Activated naive CD4-positive, alpha-beta T cell treated with anti-CD3 and anti-CD28 coated beads, Interleukin-2, amount 50 U/mL, for 72 hours (primary cell): ENCODE results near the gene BCL2L11. TPM values are rescaled to one million over a fixed set of nuclear protein-coding genes. Genes with fewer than 3 reads are reported as not detected.
A peak's percentile ranks its signal among the peaks of the same experiment; 100 is the strongest.

Experiments
- ATAC-seq, 2 donors: fragments of 150-1000 bp; cut with Tn5 transposase; 2 replicates each; pipeline ENCODE4 v1.10.0; 2021; ENCODE audit warnings: mild to moderate bottlenecking in 2 of 2, moderate library complexity in 2 of 2
- DNase-seq, 2 donors: peaks; one replicate each; pipeline ENCODE4 v3.0.0; 2021 to 2022; ENCODE audit warnings: low spot score in 2 of 2
- H3K27ac Mint-ChIP-seq, 2 donors: one replicate each; pipeline ENCODE4 v1.8.0; 2022; ENCODE audit warnings: mild to moderate bottlenecking in 2 of 2, mixed read lengths in 2 of 2
- H3K36me3 Mint-ChIP-seq, 2 donors: one replicate each; pipeline ENCODE4 v1.8.0; 2022; ENCODE audit warnings: mixed read lengths in 2 of 2
- H3K9me3 Mint-ChIP-seq, 2 donors: one replicate each; pipeline ENCODE4 v1.8.0; 2022; ENCODE audit warnings: mixed read lengths in 2 of 2
- total RNA-seq, 2 donors: library from RNA; stranded (reverse); gene quantifications; one replicate each; pipeline ENCODE4 v1.2.3, GENCODE V29; 2022

BCL2L11 gene
- total RNA-seq, 2 donors from 2014 or later = 11.0 to 40.2 TPM

DNA sequence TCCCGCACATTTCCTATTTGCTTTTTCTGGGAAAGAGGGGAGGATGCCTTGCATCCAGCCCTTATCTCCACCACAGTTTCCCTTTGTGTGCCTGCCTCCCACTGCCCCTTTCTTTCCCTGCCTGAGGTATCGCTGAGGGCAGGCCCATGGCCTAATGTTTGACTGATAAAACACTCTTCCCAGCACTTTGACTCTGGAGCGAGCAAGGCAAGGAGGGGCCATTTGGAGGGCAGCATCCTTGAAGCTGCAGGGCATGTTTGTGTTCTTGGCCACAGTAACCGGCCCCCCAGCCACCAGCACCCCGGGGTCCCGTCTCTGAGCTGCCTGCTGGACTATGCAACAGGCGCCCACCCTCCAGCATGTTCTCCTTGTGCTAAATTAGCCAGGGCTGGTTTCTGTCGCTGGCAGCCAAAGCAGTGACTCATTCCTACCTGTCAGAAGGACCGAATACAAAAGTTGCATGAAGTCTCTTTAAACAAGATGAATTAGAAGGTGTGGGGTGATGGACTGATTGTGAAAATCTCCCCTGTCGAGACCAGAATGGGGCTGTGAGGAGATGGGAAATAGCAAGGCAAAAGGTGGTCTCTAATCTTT is 50.7 kb downstream of the BCL2L11 start:
- Mint-ChIP-seq H3K9me3 (no peaks in the 10 kb centered on the region), H3K27ac (no peak overlapping the region), H3K36me3 (no peaks in the 10 kb centered on the region)
- no peak for ATAC-seq
- DNase-seq = no peak

DNA sequence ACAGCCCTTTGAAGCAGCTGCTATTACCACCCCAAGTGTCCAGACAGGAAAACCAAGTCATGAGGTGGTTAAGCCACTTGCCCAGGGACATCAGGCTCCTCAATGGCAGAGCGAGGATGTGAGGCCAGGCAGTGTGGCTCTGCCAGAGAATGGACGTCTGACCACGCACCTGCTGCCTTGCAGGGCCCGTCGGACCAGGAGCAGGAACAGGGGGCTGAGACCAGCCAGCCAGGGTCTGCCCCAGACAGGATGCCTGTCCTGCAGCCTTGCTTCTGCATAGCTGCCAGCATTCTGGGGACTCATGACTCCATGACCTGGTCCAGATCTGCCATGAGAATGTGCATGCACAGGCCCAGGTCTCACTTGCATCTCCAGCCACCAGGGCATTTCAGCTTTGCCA is 52.0 kb downstream of the BCL2L11 start:
- Mint-ChIP-seq H3K27ac (no peak overlapping the region), H3K36me3 (no peaks in the 10 kb centered on the region), H3K9me3 (no peaks in the 10 kb centered on the region)
- no peak for DNase-seq
- no peak for ATAC-seq

DNA sequence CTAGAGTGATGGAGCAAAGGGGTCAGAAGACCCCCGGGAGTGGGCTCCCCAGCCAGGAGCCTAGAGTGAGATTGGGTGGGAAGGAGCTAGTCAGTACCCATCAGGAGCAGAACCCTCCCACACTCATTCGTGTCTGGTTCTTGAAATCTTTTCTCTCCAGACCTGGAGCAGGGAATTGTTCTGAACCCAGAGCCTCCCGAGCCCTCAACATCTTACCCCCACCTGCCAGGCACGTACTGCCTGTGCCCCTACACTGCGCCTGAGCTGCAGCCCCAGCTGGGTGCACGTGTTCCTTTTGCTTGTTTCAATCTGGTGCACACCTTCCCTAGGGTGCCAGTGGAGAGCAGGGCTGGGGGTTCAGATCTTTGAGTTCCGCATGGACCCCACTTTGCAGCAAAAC is 52.6 kb downstream of the BCL2L11 start:
- no peak for ATAC-seq
- no peak for DNase-seq
- no peaks in the 10 kb centered on the region for H3K9me3 Mint-ChIP-seq
- H3K27ac Mint-ChIP-seq = no peak overlapping the region
- no peaks in the 10 kb centered on the region for H3K36me3 Mint-ChIP-seq

DNA sequence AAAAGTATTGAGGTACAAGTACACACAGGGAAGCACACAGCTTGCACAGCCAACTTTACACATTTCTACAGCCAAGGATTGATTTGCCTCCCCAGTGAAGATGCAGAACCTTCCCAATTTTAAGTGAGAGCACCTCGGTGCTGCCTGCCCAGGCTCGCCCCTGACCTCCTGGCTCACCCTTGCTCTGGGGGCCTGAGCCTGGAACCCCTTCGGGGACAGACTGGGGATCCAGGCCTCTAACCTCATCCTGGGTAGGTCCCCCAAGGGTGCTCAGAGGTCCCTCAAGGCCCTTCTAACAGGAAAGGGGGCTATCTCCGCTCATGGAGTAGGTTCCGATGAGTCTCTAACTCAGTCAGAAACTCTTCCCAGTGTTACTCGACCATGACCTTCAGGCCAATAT is 53.1 kb downstream of the BCL2L11 start:
- DNase-seq = no peak
- Mint-ChIP-seq H3K36me3 (no peaks in the 10 kb centered on the region), H3K9me3 (no peaks in the 10 kb centered on the region), H3K27ac (no peak overlapping the region)
- ATAC-seq = no peak

DNA sequence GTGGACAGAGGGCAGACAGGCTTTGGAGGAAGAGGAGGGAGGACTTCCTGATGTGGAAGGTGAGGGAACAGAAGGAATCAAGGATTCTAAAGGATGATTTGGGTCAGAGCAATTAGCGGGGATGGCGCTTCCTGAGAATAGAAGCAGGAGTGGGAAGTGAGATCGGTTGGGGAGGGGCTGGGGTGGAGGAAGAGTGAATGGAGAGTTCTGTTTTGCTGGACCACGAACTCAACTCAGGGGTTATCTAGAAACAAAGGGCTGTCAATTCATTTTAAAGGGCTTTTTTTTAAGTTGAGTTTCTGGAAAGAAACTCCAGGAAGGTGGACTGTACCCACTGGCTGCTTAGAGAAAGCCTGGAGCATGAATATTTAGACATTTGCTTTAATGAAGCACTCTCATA is 54.9 kb downstream of the BCL2L11 start:
- no peak overlapping the region for H3K27ac Mint-ChIP-seq
- ATAC-seq = no peak

DNA sequence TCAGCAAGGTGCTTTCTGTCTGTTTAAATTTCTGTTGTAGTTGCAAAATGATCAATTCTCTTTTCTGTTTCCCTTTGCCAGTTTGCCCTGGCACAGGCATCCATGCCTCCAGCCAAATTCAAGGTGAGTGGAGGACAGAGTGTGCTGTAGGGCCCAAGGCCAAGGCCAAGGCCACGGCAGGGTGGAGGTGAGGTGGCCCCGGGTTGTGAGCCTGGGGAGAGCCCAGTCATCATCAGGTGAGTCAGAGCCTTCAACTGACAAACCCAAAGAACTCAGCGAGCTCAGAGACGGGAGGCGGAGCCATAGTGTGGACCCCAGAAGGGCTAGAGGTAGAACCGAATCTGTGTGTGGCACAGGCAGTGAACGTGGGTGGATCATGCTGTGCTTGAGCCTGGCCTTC is 55.7 kb downstream of the BCL2L11 start:
- ATAC-seq (no peak), DNase-seq (no peak)
- H3K27ac Mint-ChIP-seq = no peak overlapping the region
- H3K36me3 Mint-ChIP-seq = no peaks in the 10 kb centered on the region
- H3K9me3 Mint-ChIP-seq = no peaks in the 10 kb centered on the region

More for the DNA sequence above, 54.9 kb downstream of the BCL2L11 start:
- Mint-ChIP-seq H3K36me3 (no peaks in the 10 kb centered on the region), H3K9me3 (no peaks in the 10 kb centered on the region)
- no peak for DNase-seq

DNA sequence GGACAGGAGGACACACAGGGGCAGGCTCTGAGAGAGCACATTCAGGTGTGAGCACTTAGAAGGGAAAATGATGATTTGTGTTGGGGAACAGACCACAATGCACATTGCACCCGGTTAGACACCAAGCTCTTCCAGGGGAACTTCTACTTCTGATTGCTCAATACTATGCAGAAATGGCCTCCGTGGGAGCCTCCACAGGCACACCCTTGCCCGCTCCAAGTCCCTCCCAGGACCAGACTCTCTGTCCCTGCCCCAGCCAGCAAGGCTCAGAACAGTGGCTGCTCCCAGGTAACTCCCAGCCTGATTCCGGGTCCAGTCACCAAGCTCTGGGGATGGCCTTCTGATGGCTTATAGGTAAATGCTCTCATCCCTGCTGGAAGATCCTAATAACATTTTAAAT is 56.2 kb downstream of the BCL2L11 start:
- no peak for DNase-seq
- Mint-ChIP-seq H3K36me3 (no peaks in the 10 kb centered on the region), H3K27ac (no peak overlapping the region), H3K9me3 (no peaks in the 10 kb centered on the region)
- ATAC-seq = no peak

DNA sequence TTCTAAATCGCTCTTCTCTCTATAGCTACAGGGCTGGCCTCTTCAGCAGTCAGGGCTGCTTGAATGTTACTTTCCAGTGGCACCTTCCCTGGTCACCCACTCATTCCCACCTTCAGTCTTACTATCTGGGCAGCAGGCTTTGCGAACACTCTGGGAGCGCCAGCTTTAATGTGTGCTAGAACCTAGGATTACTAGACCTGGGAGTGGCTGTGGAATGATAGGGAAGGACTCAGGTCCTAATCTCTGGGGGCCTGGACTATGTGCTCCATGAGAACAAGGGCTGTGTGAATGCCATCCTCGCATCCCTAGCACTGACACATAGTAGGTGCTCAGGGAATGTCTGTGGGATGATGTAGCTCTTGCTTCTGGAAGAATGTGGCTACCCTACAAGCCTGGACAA is 57.6 kb downstream of the BCL2L11 start:
- Mint-ChIP-seq H3K36me3 (no peaks in the 10 kb centered on the region), H3K27ac (no peak overlapping the region), H3K9me3 (no peaks in the 10 kb centered on the region)
- no peak for ATAC-seq
- DNase-seq = no peak

DNA sequence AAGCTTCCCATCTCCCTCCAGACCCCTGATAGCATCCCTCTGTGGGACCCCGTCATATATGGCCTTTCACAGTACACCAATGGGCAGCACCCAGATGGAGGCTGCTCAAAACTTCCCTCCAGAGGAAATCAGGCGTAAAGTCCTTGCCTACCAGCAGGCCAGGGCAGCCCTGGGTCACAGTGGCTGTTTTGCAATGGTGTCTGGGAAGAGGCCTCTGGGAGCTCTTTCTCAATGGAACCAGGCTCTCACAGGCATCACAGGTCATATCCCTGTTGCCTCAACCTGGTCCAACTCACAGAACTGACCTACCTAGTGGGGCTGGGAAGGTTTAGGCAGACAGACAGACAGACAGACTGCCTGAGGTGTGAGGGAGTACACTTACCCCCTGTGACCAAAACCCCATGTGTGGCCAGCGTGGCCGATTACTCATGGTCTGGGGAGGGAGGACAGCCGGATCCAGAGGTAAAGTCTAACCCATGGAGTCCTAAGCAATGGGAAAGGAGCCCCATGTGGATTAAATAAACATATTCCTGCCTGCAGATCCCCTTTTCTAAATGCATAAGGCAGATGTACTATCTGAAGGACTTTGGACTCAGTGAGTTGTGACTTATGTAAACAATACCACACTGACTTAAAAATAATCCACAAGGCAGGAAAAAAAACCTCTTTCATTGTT is 58.2 kb downstream of the BCL2L11 start:
- ATAC-seq = no peak

DNA sequence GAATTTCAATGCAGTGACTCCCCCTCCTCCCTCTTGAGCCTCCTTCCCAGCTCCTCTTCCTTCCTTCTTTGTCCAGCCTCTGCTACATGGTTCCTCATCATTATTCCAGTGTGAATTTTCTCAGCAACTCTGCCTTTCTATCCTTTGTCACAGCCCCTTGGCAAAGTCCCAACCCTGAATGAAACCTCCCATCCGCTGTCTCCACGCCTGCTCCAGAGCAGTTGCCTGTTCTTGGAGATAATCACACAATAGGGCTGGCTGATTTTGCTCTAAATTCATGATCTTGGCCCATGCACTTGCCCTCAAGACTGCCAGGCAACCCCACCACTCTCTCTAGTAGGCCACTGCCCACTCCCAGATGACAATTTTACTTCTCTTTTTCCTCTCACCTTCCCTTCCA is 61.4 kb downstream of the BCL2L11 start:
- no peak for ATAC-seq
- no peaks in the 10 kb centered on the region for H3K9me3 Mint-ChIP-seq
- H3K27ac Mint-ChIP-seq = no peak overlapping the region
- no peaks in the 10 kb centered on the region for H3K36me3 Mint-ChIP-seq
- no peak for DNase-seq

More for the DNA sequence above, 58.2 kb downstream of the BCL2L11 start:
- H3K9me3 Mint-ChIP-seq = no peaks in the 10 kb centered on the region
- DNase-seq = no peak
- no peak overlapping the region for H3K27ac Mint-ChIP-seq
- H3K36me3 Mint-ChIP-seq = no peaks in the 10 kb centered on the region

DNA sequence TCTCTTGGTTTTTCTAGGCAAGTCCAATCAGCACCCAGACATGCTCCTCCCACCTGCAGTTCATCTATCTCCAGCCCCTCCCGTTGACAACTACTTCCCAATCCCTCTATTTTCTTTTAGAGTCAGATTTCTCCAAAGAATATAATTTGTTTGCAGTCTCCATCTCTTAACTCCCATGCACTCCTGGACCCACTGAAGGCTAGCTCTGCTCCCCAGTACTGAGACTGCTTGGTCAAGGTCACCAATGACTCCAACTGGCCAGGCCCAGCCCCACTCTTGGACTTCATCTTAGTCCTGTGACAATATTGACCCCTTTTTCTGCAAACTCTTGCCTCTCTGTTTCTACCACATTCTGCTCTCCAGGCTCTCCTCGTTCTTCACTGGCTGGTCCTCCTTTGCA is 62.0 kb downstream of the BCL2L11 start:
- Mint-ChIP-seq H3K36me3 (no peaks in the 10 kb centered on the region), H3K9me3 (no peaks in the 10 kb centered on the region), H3K27ac (no peak overlapping the region)
- no peak for DNase-seq
- no peak for ATAC-seq

DNA sequence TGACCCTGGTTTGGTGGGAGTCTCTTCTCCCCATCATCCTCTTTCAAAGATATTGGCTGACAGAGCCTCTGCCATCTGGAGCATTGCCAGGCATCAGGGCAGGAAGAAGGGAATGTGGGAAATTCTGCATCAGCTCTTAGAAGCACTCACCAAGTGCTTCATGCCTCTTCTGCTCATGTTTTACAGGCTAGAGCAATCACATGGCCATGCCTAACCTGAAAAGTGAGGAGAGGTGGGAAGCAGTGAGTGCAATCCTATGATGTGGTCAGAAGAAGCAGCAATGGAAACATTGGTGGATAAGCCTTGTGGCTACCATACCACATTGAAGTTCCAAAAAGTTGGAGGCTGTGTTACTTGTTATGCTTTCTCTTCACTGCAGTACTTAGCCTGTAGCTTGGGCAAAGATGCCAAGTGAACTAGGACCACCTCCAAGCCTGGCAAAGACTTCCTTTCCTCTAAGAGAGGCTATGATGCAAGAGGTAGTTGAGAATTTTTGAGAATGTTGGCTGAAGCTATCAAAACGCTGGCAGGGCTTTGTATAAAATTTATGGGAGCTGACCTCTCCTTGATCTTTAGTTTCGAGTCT is 64.1 kb downstream of the BCL2L11 start:
- DNase-seq (no peak), ATAC-seq (no peak)
- H3K36me3 Mint-ChIP-seq = no peaks in the 10 kb centered on the region
- no peaks in the 10 kb centered on the region for H3K9me3 Mint-ChIP-seq
- H3K27ac Mint-ChIP-seq = no peak overlapping the region

DNA sequence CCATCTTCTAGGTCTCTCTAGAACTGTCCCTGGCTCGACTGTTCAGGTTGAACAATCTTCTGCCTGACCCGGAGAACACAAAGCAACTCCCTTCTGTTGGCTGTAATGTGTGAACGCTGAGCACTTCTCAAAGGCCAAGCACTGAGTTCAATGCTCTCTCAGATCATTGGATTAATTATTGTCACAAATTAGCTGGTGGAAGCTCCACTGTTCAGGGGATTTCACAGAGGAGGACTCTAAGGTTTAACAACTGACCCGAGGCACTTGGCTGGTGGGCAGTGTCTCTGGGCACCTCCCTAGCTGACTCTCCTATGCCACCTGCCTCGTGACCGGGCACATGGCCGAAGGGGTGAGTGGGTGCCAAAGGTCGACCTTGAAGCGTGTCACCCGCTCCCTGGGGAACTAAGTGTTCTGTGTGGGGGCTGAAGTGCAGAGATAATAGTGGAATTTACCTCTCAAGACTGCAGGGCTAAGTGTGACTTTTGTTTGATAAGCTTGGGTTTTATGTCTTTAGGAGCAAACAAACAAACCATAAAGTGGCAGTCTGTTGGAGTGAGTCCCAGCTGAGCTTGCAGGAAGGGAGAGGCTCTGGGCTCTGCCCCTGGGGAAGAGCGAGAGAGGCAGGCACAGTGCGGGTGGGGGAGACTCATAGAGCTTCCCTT is 64.8 kb downstream of the BCL2L11 start:
- no peak overlapping the region for H3K27ac Mint-ChIP-seq
- no peaks in the 10 kb centered on the region for H3K9me3 Mint-ChIP-seq
- ATAC-seq = no peak

DNA sequence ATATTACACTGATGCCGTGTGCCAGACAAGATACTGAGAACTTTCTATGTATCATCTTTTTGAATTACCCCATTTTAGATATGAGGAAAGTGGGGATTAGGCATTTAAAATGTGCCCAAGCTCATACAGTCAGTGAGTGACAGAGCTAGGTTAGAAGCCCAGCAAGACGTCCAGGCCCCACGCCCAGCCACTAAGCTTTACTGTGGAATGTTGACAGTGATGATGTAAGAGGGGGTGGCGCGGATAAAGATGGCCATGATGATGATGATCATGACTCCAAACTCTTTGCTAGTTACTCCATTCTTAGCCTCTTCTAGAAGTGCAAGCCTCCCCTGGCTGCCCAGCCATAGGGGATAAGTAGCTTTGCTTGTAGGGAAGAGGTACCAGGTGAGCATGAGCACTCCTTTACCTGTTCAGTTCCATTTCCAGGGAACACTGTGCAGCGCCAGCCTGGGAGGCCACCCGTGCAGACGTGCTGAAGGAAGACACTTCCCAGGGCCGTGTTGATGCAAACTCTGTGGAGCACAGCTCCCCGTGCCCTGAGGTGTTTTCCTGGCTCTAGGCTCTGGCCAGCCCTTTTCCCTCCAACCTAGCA is 65.5 kb downstream of the BCL2L11 start:
- Mint-ChIP-seq H3K27ac (no peak overlapping the region), H3K36me3 (no peaks in the 10 kb centered on the region), H3K9me3 (no peaks in the 10 kb centered on the region)
- ATAC-seq (no peak), DNase-seq (peak in 1 of 2 donors; percentile 38)

More for the DNA sequence above, 64.8 kb downstream of the BCL2L11 start:
- H3K36me3 Mint-ChIP-seq = no peaks in the 10 kb centered on the region
- no peak for DNase-seq

DNA sequence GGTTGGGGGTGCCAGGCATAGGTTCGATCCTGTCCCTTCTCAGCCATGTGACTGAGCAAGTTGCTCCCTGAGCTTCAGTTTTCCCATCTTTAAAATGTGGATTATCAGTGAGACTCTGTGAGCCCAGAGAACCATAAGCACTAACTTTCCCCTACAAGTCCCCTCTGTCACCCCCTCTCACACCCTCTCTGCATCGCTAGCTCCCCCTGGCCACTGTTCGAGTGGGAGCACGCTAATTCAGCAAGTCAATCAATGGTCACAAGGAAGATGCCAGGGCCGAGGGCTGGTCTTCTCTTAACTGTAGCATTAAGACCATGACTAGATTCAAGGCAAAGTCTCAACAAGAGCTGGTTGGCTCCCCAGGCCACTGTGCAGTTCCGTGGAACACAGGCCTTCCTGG is 66.2 kb downstream of the BCL2L11 start:
- no peak for DNase-seq
- Mint-ChIP-seq H3K36me3 (no peaks in the 10 kb centered on the region), H3K9me3 (no peaks in the 10 kb centered on the region), H3K27ac (no peak overlapping the region)
- no peak for ATAC-seq

DNA sequence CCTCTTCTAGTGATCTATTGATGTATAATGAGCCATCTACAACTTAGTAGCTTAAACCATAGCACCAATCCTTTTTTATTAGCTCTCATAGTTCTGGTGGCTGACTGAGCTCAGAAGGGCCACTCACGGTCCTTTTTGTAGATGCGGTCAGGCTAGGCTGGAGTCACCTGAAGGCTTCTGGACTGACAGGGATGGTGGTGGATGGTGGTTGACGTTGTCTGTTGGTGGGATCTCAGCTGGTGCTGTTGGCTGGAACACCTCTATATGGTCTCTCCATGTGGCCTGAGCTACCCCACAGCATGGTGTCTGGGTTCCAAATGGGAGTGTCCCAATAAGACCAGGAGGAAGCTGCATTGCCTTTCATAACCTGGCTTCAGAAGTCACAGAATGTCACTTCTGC is 68.0 kb downstream of the BCL2L11 start:
- Mint-ChIP-seq H3K36me3 (no peaks in the 10 kb centered on the region), H3K9me3 (no peaks in the 10 kb centered on the region), H3K27ac (no peak overlapping the region)
- no peak for ATAC-seq
- peak in 1 of 2 donors; percentile 35 for DNase-seq

DNA sequence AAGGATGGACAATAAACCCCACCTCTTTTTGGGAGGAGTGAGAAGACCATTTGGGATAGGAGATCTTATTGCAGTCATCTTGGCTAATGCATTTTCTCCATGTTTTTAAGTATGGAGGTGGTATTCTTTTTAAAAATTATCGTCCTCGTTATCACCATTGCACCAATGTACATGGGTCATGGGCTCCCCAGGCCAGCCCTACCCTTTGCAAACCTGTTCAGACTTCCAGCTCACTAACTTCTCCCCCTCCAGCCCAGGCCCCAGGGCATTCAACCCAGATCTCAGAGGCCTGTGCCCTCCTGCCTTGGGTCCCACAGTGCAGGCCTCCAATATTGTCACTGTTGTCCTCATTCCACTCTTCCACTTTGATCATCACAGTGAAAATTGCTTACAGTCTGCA is 68.4 kb downstream of the BCL2L11 start:
- Mint-ChIP-seq H3K9me3 (no peaks in the 10 kb centered on the region), H3K27ac (no peak overlapping the region), H3K36me3 (no peaks in the 10 kb centered on the region)
- DNase-seq (no peak), ATAC-seq (no peak)
